GM12878 (cell line): ENCODE results near the gene CACNA2D2. TPM values are rescaled to one million over a fixed set of nuclear protein-coding genes. Genes with fewer than 3 reads are reported as not detected.

Experiments
- ATAC-seq: fragments of 200-7000 bp; cut with Tn5 transposase; 3 replicates; pipeline ENCODE4 v1.9.1; 2020; ENCODE audit warnings: mild to moderate bottlenecking, moderate library complexity
- BruUV-seq: library from RNA; stranded (reverse); fragments of 400-500 nt; replicated peaks from 2 replicates; lab custom pipeline; 2021; lab: Mats Ljungman, UMichigan
- CTCF ChIA-PET: fragments of 300-600 bp; sonication (Branson Sonifier 250); formaldehyde crosslinking; extraction: SDS; loops from one replicate; lab custom pipeline; 2021; ENCODE audit warnings: inconsistent platforms; lab: Yijun Ruan, JAX
- POLR2A ChIA-PET: fragments of 350-600 bp; formaldehyde crosslinking; extraction: SDS; loops from one replicate; lab custom pipeline; 2021; ENCODE audit warnings: inconsistent platforms; lab: Charles Lee
- RAD21 ChIA-PET: fragments of 300-600 bp; sonication (Branson Sonifier 250); formaldehyde crosslinking; loops from one replicate; lab custom pipeline; 2023; ENCODE audit warnings: antibody characterized with exemption; ENCODE audit not compliant: unreplicated experiment; lab: Charles Lee
- SMC1A ChIA-PET: fragments of 300-600 bp; sonication (Branson Sonifier 250); formaldehyde crosslinking; loops from one replicate; lab custom pipeline; 2023; ENCODE audit not compliant: unreplicated experiment, uncharacterized antibody; lab: Charles Lee
- DNase-seq: peaks from one replicate; pipeline ENCODE4 v3.0.0-alpha.2; 2011; ENCODE audit warnings: low read depth, low spot score
- FAIRE-seq: peaks from 3 replicates; lab custom pipeline; 2011; peaks lifted over from hg19 to GRCh38; lab: Jason Lieb, UNC
- H2AFZ ChIP-seq: 2 replicates; pipeline ENCODE4 v1.6.0; 2011; ENCODE audit warnings: low read depth, low read length, control low read depth; ENCODE audit not compliant: control insufficient read depth
- H3K27ac ChIP-seq: 2 replicates; pipeline ENCODE4 v1.5.1; 2011; ENCODE audit warnings: control low read depth; ENCODE audit not compliant: control insufficient read depth, insufficient read depth
- H3K27me3 ChIP-seq, 2 experiments: replicated peaks in 1 of 2; 2 replicates each; pipeline versions ENCODE4 v1.6.0 to v1.6.1; 2011; ENCODE audit warnings: low read length in 1 of 2; ENCODE audit not compliant: control insufficient read depth in 2 of 2, insufficient read depth in 2 of 2
- H3K36me3 ChIP-seq, 2 experiments: 2 replicates each; pipeline ENCODE4 v1.5.1; 2011; ENCODE audit warnings: low read length in 1 of 2; ENCODE audit not compliant: control insufficient read depth in 2 of 2, insufficient read depth in 2 of 2
- H3K4me1 ChIP-seq: 2 replicates; pipeline ENCODE4 v1.6.1; 2011; ENCODE audit warnings: mild to moderate bottlenecking, low read length, moderate library complexity, mixed read lengths; ENCODE audit not compliant: control insufficient read depth, insufficient read depth
- H3K4me2 ChIP-seq: 2 replicates; pipeline ENCODE4 v1.6.0; 2011; ENCODE audit warnings: control low read depth; ENCODE audit not compliant: control insufficient read depth, insufficient read depth
- H3K4me3 ChIP-seq: fragments of 200-600 bp; sonication (generic); 2 replicates; pipeline ENCODE4 v1.5.1; 2016
- H3K79me2 ChIP-seq: 2 replicates; pipeline ENCODE4 v1.6.0; 2011; ENCODE audit warnings: low read length; ENCODE audit not compliant: control insufficient read depth, insufficient read depth
- H3K9ac ChIP-seq: 2 replicates; pipeline ENCODE4 v1.8.0; 2011; ENCODE audit warnings: low read length, control low read depth, mixed read lengths; ENCODE audit not compliant: control insufficient read depth, insufficient read depth
- H3K9me3 ChIP-seq: replicated peaks from 3 replicates; pipeline ENCODE4 v1.5.1; 2011; ENCODE audit warnings: mild to moderate bottlenecking, low read length; ENCODE audit not compliant: control insufficient read depth, insufficient read depth
- H4K20me1 ChIP-seq: 2 replicates; pipeline ENCODE4 v1.6.0; 2011; ENCODE audit not compliant: control insufficient read depth, insufficient read depth
- ETV6 ChIP-seq, 2 experiments: fragments of 450-650 bp in 1 of 2; IDR thresholded peaks in 1 of 2; conservative IDR thresholded peaks in 1 of 2; 2 replicates each; pipeline ENCODE4 v1.6.1; 2014; ENCODE audit warnings: antibody characterized with exemption in 1 of 2, borderline replicate concordance in 1 of 2, low read depth in 1 of 2, mild to moderate bottlenecking in 1 of 2, moderate library complexity in 1 of 2
- FOS ChIP-seq: IDR thresholded peaks from 3 replicates; pipeline ENCODE4 v1.6.1; 2011; ENCODE audit warnings: borderline replicate concordance; ENCODE audit not compliant: insufficient read length; ENCODE audit errors: extremely low read depth
- IRF5 ChIP-seq: fragments of 450-650 bp; IDR thresholded peaks from 2 replicates; pipeline ENCODE4 v1.6.1; 2017; ENCODE audit warnings: borderline replicate concordance
- MTA3 ChIP-seq: IDR thresholded peaks from 2 replicates; pipeline ENCODE4 v1.6.1; 2012; ENCODE audit warnings: low read length, inconsistent platforms, borderline replicate concordance
- MYC ChIP-seq: IDR thresholded peaks from 2 replicates; pipeline ENCODE4 v1.6.1; 2011; ENCODE audit warnings: mild to moderate bottlenecking, low read length, moderate library complexity, inconsistent platforms; ENCODE audit not compliant: insufficient read depth, insufficient replicate concordance, insufficient read length, severe bottlenecking
- POU2F2 ChIP-seq: IDR thresholded peaks from 3 replicates; pipeline ENCODE4 v1.6.1; 2011; ENCODE audit warnings: low read depth, mild to moderate bottlenecking, low read length, borderline replicate concordance
- RB1 ChIP-seq: fragments of 450-650 bp; formaldehyde crosslinking; IDR thresholded peaks from 2 replicates; pipeline ENCODE4 v1.6.1; 2017; ENCODE audit warnings: mild to moderate bottlenecking, borderline replicate concordance
- TCF3 ChIP-seq: IDR thresholded peaks from 2 replicates; pipeline ENCODE4 v1.6.1; 2012; ENCODE audit warnings: low read depth, mild to moderate bottlenecking, low read length, borderline replicate concordance; ENCODE audit not compliant: insufficient read depth
- TCF7 ChIP-seq: IDR thresholded peaks from 2 replicates; pipeline ENCODE4 v1.6.1; 2014; ENCODE audit warnings: antibody characterized with exemption, borderline replicate concordance
- ZNF592 ChIP-seq: fragments of 450-650 bp; IDR thresholded peaks from 2 replicates; pipeline ENCODE4 v1.6.1; 2017; ENCODE audit warnings: mild to moderate bottlenecking, moderate library complexity
- WGBS: methylation state at CpG from one replicate; pipeline ENCODE4 v1.1.6; 2016; ENCODE audit warnings: low lambda C conversion rate; ENCODE audit not compliant: insufficient replicate concordance, insufficient coverage; ENCODE audit errors: missing lambda C conversion rate; 5-methylcytosine and 5-hydroxymethylcytosine counted together
- in situ Hi-C: fragments of 300-500 bp; cut with MboI; formaldehyde crosslinking; loops from 9 replicates; pipeline ENCODE4 v1.14.3; 2018; ENCODE audit warnings: mixed read lengths
- intact Hi-C: fragments of 100-400 bp; cut with micrococcal nuclease; formaldehyde crosslinking; loops from one replicate; pipeline ENCODE4 v1.14.2; 2022; ENCODE audit not compliant: unreplicated experiment
- polyA plus RNA-seq, 11 experiments: library from polyadenylated mRNA; depleted of rRNA in 4 of 11; unstranded in 6 of 11; stranded (reverse) in 5 of 11; fragments of >200 nt; fragmentation: Nextera tagmentation in 4 of 11; fragmentation: Illumina TruSeq in 1 of 11; extraction: Ambion mirVana in 4 of 11; extraction: Trizol in 1 of 11; gene quantifications; 1 replicate in 1 of 11; 2 replicates in 10 of 11; pipeline versions ENCODE4 v1.2.1 to v1.2.3, GENCODE V29; 2011 to 2016; ENCODE audit warnings: inconsistent platforms in 2 of 11, missing spikeins in 2 of 11, low read depth in 1 of 11
- total RNA-seq, 4 experiments: library from RNA; depleted of rRNA in 3 of 4; stranded (reverse); fragments of >200 nt in 3 of 4; fragmentation: Illumina TruSeq in 1 of 4; extraction: Trizol in 1 of 4; gene quantifications; 2 replicates each; pipeline versions ENCODE4 v1.2.1 to v1.2.3, GENCODE V29; 2013 to 2021
- TF ChIP-seq, protein P1 (sequence below): fragments of 450-650 bp; IDR thresholded peaks from 2 replicates; pipeline ENCODE4 v1.6.1; 2017; ENCODE audit warnings: mild to moderate bottlenecking, moderate library complexity
- TF ChIP-seq, protein P2 (sequence below): IDR thresholded peaks from 2 replicates; pipeline ENCODE4 v1.6.1; 2011; ENCODE audit warnings: low read depth, mild to moderate bottlenecking, low read length, moderate library complexity, borderline replicate concordance; ENCODE audit errors: extremely low read depth

Gene CACNA2D2
- total and polyA plus RNA-seq, 10 of the 15 experiments (the other 5 are each of a cell fraction or from before 2014, with no cell fraction given): 0.03 to 0.07 TPM; not detected in 8

GRCh38 chr3:50510325-50510724 is 6.9 kb upstream of the CACNA2D2 start (continued):
- no peak for TF ChIP-seq MYC
- TF ChIP-seq, all 136 proteins: peak for 0

- Histone ChIP-seq H3K4me2 (no peak overlapping the region), H3K27ac (no peak overlapping the region), H3K4me1 (no peaks in the 10 kb centered on the region), H3K4me3 (no peak overlapping the region), H3K79me2 (no peaks in the 10 kb centered on the region), H4K20me1 (no peaks in the 10 kb centered on the region), H3K9ac (no peak overlapping the region), H3K9me3 (no peaks in the 10 kb centered on the region), H2AFZ (no peak overlapping the region), H3K27me3 (peaks cover 0 to 10% of the 10 kb centered on the region in 2 experiments; a peak in 2 of 4 replicates), H3K36me3 (no peaks in the 10 kb centered on the region)
- CTCF ChIA-PET: interaction anchor here (1.1 kb wide), 1 partner anchor 33 kb away, joined by 3 read pairs; no protein-coding TSS in a partner anchor
- 18% methylated on average over 5 of the region's 5 CpGs for WGBS
- ATAC-seq (no peak), FAIRE-seq (no peak), DNase-seq (no peak)
- in situ Hi-C loops: no loop called here
- POLR2A ChIA-PET: no interaction called here
- intact Hi-C loops: no loop called here
- RAD21 ChIA-PET: no interaction called here
- no TSS peak for BruUV-seq
- SMC1A ChIA-PET: no interaction called here
- TF ChIP-seq FOS: no peak
- no peak for TF ChIP-seq RB1
- TF ChIP-seq POU2F2: no peak
- TF ChIP-seq MTA3: no peak
- no peak for TF ChIP-seq TCF3
- TF ChIP-seq, protein P1, sequence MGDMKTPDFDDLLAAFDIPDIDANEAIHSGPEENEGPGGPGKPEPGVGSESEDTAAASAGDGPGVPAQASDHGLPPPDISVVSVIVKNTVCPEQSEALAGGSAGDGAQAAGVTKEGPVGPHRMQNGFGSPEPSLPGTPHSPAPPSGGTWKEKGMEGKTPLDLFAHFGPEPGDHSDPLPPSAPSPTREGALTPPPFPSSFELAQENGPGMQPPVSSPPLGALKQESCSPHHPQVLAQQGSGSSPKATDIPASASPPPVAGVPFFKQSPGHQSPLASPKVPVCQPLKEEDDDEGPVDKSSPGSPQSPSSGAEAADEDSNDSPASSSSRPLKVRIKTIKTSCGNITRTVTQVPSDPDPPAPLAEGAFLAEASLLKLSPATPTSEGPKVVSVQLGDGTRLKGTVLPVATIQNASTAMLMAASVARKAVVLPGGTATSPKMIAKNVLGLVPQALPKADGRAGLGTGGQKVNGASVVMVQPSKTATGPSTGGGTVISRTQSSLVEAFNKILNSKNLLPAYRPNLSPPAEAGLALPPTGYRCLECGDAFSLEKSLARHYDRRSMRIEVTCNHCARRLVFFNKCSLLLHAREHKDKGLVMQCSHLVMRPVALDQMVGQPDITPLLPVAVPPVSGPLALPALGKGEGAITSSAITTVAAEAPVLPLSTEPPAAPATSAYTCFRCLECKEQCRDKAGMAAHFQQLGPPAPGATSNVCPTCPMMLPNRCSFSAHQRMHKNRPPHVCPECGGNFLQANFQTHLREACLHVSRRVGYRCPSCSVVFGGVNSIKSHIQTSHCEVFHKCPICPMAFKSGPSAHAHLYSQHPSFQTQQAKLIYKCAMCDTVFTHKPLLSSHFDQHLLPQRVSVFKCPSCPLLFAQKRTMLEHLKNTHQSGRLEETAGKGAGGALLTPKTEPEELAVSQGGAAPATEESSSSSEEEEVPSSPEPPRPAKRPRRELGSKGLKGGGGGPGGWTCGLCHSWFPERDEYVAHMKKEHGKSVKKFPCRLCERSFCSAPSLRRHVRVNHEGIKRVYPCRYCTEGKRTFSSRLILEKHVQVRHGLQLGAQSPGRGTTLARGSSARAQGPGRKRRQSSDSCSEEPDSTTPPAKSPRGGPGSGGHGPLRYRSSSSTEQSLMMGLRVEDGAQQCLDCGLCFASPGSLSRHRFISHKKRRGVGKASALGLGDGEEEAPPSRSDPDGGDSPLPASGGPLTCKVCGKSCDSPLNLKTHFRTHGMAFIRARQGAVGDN: no peak
- TF ChIP-seq ETV6 (conservative IDR thresholded peaks at IDR 0.05 in 1 of 2, IDR thresholded peaks at IDR 0.05 in 1 of 2; ENCODE audit: borderline replicate concordance in 1 of 2, low read depth in 1 of 2): no peak
- no peak for TF ChIP-seq IRF5
- no peak for TF ChIP-seq ZNF592
- TF ChIP-seq TCF7: no peak
- TF ChIP-seq, protein P2, sequence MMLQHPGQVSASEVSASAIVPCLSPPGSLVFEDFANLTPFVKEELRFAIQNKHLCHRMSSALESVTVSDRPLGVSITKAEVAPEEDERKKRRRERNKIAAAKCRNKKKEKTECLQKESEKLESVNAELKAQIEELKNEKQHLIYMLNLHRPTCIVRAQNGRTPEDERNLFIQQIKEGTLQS: no peak
Observed at GRCh38 chr3:50509715-50510114, 6.3 kb upstream of the CACNA2D2 start.
